HepG2 (cell line): ENCODE measurements around the gene EPC1. TPM values are rescaled to one million over a fixed set of nuclear protein-coding genes. Genes with fewer than 3 reads are reported as not detected.

Experiments used
- polyA plus RNA-seq, 8 experiments: library from polyadenylated mRNA; depleted of rRNA in 3 of 8; stranded (reverse) in 7 of 8; unstranded in 1 of 8; fragments of >200 nt; fragmentation: Illumina TruSeq in 4 of 8; extraction: Trizol in 4 of 8; gene quantifications; 2 replicates each; pipeline versions ENCODE4 v1.2.1 to v1.2.3, GENCODE V29; 2011 to 2016; ENCODE audit warnings: low read depth in 4 of 8, missing spikeins in 1 of 8, mixed read lengths in 1 of 8; ENCODE audit not compliant: insufficient read depth in 1 of 8
- small RNA-seq, 3 experiments: library from RNA; depleted of rRNA; stranded (forward); fragments of <200 nt; gene quantifications; one replicate each; pipeline ENCODE3, GENCODE V24; 2012; ENCODE audit warnings: low read depth in 2 of 3, low replicate concordance in 1 of 3; ENCODE audit not compliant: insufficient read length in 3 of 3, insufficient read depth in 2 of 3
- total RNA-seq, 5 experiments: library from RNA; depleted of rRNA; stranded (reverse); fragments of >200 nt; fragmentation: Illumina TruSeq; extraction: Trizol; gene quantifications; 2 replicates each; pipeline ENCODE4 v1.2.3, GENCODE V29; 2016; ENCODE audit warnings: low read depth in 1 of 5

EPC1 gene
- total and polyA plus RNA-seq, 2 of the 13 experiments (the other 11 are each of a cell fraction or from before 2014, with no cell fraction given) = 28.7 to 44.2 TPM

Small RNA genes lying within 50 kb of the gene (small RNA-seq; reads per million reads assigned to genes)
- 0 reads per million in 3 experiments for gene RNU6-1244P

Other genes with a start within 250 kb of the EPC1 start
- gene CCDC7, start 99.0 kb upstream of the EPC1 start, total RNA-seq (2016; rRNA removed; fragmentation: Illumina TruSeq; extraction: Trizol) = 0.93 and 1.8 TPM in 2 replicates
- gene CCDC7, start 99.0 kb upstream of the EPC1 start, polyA plus RNA-seq (2011; rRNA removed) = 0.40 and 0.50 TPM in 2 replicates